Measurements from ENCODE around the gene EMILIN1. TPM values are rescaled to one million over a fixed set of nuclear protein-coding genes. Genes with fewer than 3 reads are reported as not detected.
A peak's percentile ranks its signal among the peaks of the same experiment; 100 is the strongest.

EMILIN1 gene
- 15.7 TPM for total RNA-seq
- long read RNA-seq: 0 reads

- ATAC-seq (peak; percentile 75), DNase-seq (peak; percentile 90)
- intact Hi-C loops (cut with micrococcal nuclease): no loop called here
These were observed at the start of gene EMILIN1 for GRCh38 chr2:27078267-27079194. Gene EMILIN1, plus strand, starts transcription at chr2:27078615. Its CDS starts 451 bp downstream, at chr2:27079066.

- ATAC-seq (no peak), DNase-seq (no peak)
- intact Hi-C loops (cut with micrococcal nuclease): no loop called here
These were observed 49.4 kb upstream of the EMILIN1 start for GRCh38 chr2:27029051-27029450.

GRCh38 chr2:27032495-27033252 lies 45.7 kb upstream of the EMILIN1 start, which contains the start of gene TMEM214:
Gene TMEM214, plus strand, starts transcription at chr2:27032965. Its CDS starts 51 bp downstream, at chr2:27033016.
- ATAC-seq: peak; percentile 99
- intact Hi-C loops (cut with micrococcal nuclease): no loop called here
- DNase-seq: peak; percentile 95

GRCh38 chr2:27033253-27033852 lies 45.1 kb upstream of the EMILIN1 start:
- DNase-seq (no peak), ATAC-seq (peak; percentile 6)
- intact Hi-C loops (cut with micrococcal nuclease): no loop called here

GRCh38 chr2:27038012-27038411 lies 40.4 kb upstream of the EMILIN1 start:
- intact Hi-C loops (cut with micrococcal nuclease): no loop called here
- no peak for DNase-seq
- ATAC-seq: no peak

GRCh38 chr2:27038631-27039339 lies 39.6 kb upstream of the EMILIN1 start:
- ATAC-seq: no peak
- no peak for DNase-seq
- intact Hi-C loops (cut with micrococcal nuclease): no loop called here

GRCh38 chr2:27039426-27039825 lies 39.0 kb upstream of the EMILIN1 start:
- intact Hi-C loops (cut with micrococcal nuclease): no loop called here
- DNase-seq (no peak), ATAC-seq (no peak)

GRCh38 chr2:27039871-27040270 lies 38.5 kb upstream of the EMILIN1 start:
- intact Hi-C loops (cut with micrococcal nuclease): no loop called here
- ATAC-seq: no peak
- no peak for DNase-seq

- ATAC-seq: no peak
These were observed 38.1 kb upstream of the EMILIN1 start for GRCh38 chr2:27040282-27040681.

GRCh38 chr2:27041752-27042151 lies 36.7 kb upstream of the EMILIN1 start:
- intact Hi-C loops (cut with micrococcal nuclease): no loop called here
- peak; percentile 14 for ATAC-seq
- no peak for DNase-seq

More at GRCh38 chr2:27040282-27040681, 38.1 kb upstream of the EMILIN1 start:
- DNase-seq: no peak
- intact Hi-C loops (cut with micrococcal nuclease): no loop called here

GRCh38 chr2:27042159-27042661 lies 36.2 kb upstream of the EMILIN1 start:
- ATAC-seq (no peak), DNase-seq (no peak)
- intact Hi-C loops (cut with micrococcal nuclease): no loop called here

GRCh38 chr2:27042985-27043634 lies 35.3 kb upstream of the EMILIN1 start:
- DNase-seq (no peak), ATAC-seq (no peak)
- intact Hi-C loops (cut with micrococcal nuclease): no loop called here

- peak; percentile 30 for ATAC-seq
- intact Hi-C loops (cut with micrococcal nuclease): no loop called here
- DNase-seq: peak; percentile 63
These were observed 28.8 kb upstream of the EMILIN1 start for GRCh38 chr2:27049422-27050280.

- intact Hi-C loops (cut with micrococcal nuclease): no loop called here
- DNase-seq (peak; percentile 87), ATAC-seq (peak; percentile 82)
These were observed 28.0 kb upstream of the EMILIN1 start for GRCh38 chr2:27050281-27050995.

- ATAC-seq: peak; percentile 84
- DNase-seq: peak; percentile 97
- intact Hi-C loops (cut with micrococcal nuclease): no loop called here
These were observed 27.2 kb upstream of the EMILIN1 start, which contains the start of gene AGBL5 for GRCh38 chr2:27050996-27051901. Gene AGBL5, plus strand, starts transcription at chr2:27051668. Its CDS starts 1,291 bp downstream, at chr2:27052959.

Measured in left ventricle myocardium superior (tissue), 1 donor.